H1 (cell line): ENCODE measurements around the gene CNGB1. TPM values are rescaled to one million over a fixed set of nuclear protein-coding genes. Genes with fewer than 3 reads are reported as not detected.

ENCODE experiments used
- CTCF ChIA-PET: fragments of 300-600 bp; sonication (Branson Sonifier 250); formaldehyde crosslinking; loops from one replicate; lab custom pipeline; 2021; ENCODE audit not compliant: partially characterized antibody; lab: Charles Lee
- POLR2A ChIA-PET: fragments of 300-600 bp; sonication (Branson Sonifier 250); formaldehyde crosslinking; loops from one replicate; lab custom pipeline; 2021; ENCODE audit warnings: inconsistent platforms; ENCODE audit not compliant: partially characterized antibody; lab: Charles Lee
- DNase-seq, 2 experiments: peaks; one replicate each; pipeline versions ENCODE4 v3.0.0 to v3.0.0-alpha.2; 2010 to 2022; ENCODE audit warnings: low spot score in 2 of 2, low read depth in 1 of 2, mixed read lengths in 1 of 2
- FAIRE-seq: peaks from 2 replicates; lab custom pipeline; 2011; peaks lifted over from hg19 to GRCh38; lab: Jason Lieb, UNC
- H2AFZ ChIP-seq: 2 replicates; pipeline ENCODE4 v1.8.1; 2012; ENCODE audit warnings: low read length, inconsistent platforms
- H2AK5ac ChIP-seq: 2 replicates; pipeline ENCODE4 v1.6.1; 2013; ENCODE audit warnings: low read depth, low read length
- H2BK120ac ChIP-seq: replicated peaks from 2 replicates; pipeline ENCODE3; 2013; ENCODE audit warnings: low read depth, low read length, inconsistent platforms
- H2BK12ac ChIP-seq: 2 replicates; pipeline ENCODE4 v1.6.1; 2013; ENCODE audit warnings: low read depth, low read length
- H2BK15ac ChIP-seq: 2 replicates; pipeline ENCODE4 v1.6.1; 2013; ENCODE audit warnings: low read length
- H2BK20ac ChIP-seq: 2 replicates; pipeline ENCODE4 v1.6.1; 2013; ENCODE audit warnings: low read length
- H2BK5ac ChIP-seq: 2 replicates; pipeline ENCODE4 v1.6.1; 2013; ENCODE audit warnings: low read depth, low read length
- H3K14ac ChIP-seq: 2 replicates; pipeline ENCODE4 v1.6.1; 2013; ENCODE audit warnings: inconsistent platforms; ENCODE audit not compliant: insufficient read length
- H3K18ac ChIP-seq: 2 replicates; pipeline ENCODE4 v1.6.1; 2013; ENCODE audit warnings: low read length; ENCODE audit errors: extremely low read depth
- H3K23ac ChIP-seq: 2 replicates; pipeline ENCODE4 v1.6.1; 2013; ENCODE audit warnings: inconsistent platforms; ENCODE audit not compliant: insufficient read length
- H3K23me2 ChIP-seq: 2 replicates; pipeline ENCODE4 v1.6.1; 2013; ENCODE audit warnings: low read depth, low read length
- H3K27ac ChIP-seq: 2 replicates; pipeline ENCODE4 v1.6.1; 2011; ENCODE audit warnings: low read depth, low read length, inconsistent platforms
- H3K27me3 ChIP-seq, 4 experiments: replicated peaks in 1 of 4; 1 replicate in 1 of 4; 2 replicates in 3 of 4; pipeline versions ENCODE4 v1.6.1 to v1.8.1; 2011 to 2013; ENCODE audit warnings: low read length in 3 of 4, mild to moderate bottlenecking in 3 of 4, inconsistent platforms in 2 of 4, mixed read lengths in 2 of 4, moderate library complexity in 1 of 4; ENCODE audit not compliant: control insufficient read depth in 3 of 4, insufficient read depth in 3 of 4; ENCODE audit errors: extremely low read depth in 1 of 4
- H3K36me3 ChIP-seq, 4 experiments: 2 replicates each; pipeline versions ENCODE4 v1.6.1 to v1.8.1; 2011 to 2013; ENCODE audit warnings: mild to moderate bottlenecking in 4 of 4, low read length in 3 of 4, moderate library complexity in 2 of 4, control low read depth in 1 of 4, inconsistent platforms in 1 of 4; ENCODE audit not compliant: insufficient read depth in 4 of 4, control insufficient read depth in 2 of 4
- H3K4ac ChIP-seq: replicated peaks from 2 replicates; pipeline ENCODE3; 2013; ENCODE audit warnings: low read length, low read depth, mixed read lengths, inconsistent platforms; ENCODE audit not compliant: insufficient read length
- H3K4me1 ChIP-seq, 4 experiments: replicated peaks in 1 of 4; 1 replicate in 1 of 4; 2 replicates in 3 of 4; pipeline versions ENCODE4 v1.6.1 to v1.8.1; 2011 to 2013; ENCODE audit warnings: low read length in 3 of 4, inconsistent platforms in 2 of 4, mixed read lengths in 1 of 4; ENCODE audit not compliant: insufficient read depth in 4 of 4, control insufficient read depth in 3 of 4
- H3K4me2 ChIP-seq, 2 experiments: 2 replicates each; pipeline versions ENCODE4 v1.6.1 to v1.8.1; 2011 to 2013; ENCODE audit warnings: low read depth in 2 of 2, low read length in 2 of 2, control low read depth in 1 of 2, inconsistent platforms in 1 of 2, mild to moderate bottlenecking in 1 of 2; ENCODE audit not compliant: insufficient read depth in 1 of 2
- H3K4me3 ChIP-seq, 4 experiments: fragments of 200-600, 300-600 bp in 1 of 4; sonication (generic), shearing (Covaris generic), sonication (Bioruptor Twin) in 1 of 4; 2 replicates each; pipeline versions ENCODE4 v1.5.1 to v1.8.1; 2011 to 2016; ENCODE audit warnings: low read length in 4 of 4, low read depth in 3 of 4, control low read depth in 2 of 4, inconsistent platforms in 2 of 4, mild to moderate bottlenecking in 2 of 4, mixed read lengths in 1 of 4, moderate library complexity in 1 of 4; ENCODE audit not compliant: insufficient read depth in 2 of 4; ENCODE audit errors: extremely low read depth in 1 of 4
- H3K56ac ChIP-seq: replicated peaks from 2 replicates; pipeline ENCODE3; 2013; ENCODE audit warnings: low read depth, mild to moderate bottlenecking, mixed read lengths, low read length, inconsistent platforms; ENCODE audit not compliant: insufficient read length
- H3K79me1 ChIP-seq: 2 replicates; pipeline ENCODE4 v1.6.1; 2013; ENCODE audit warnings: low read depth, low read length, control low read depth
- H3K79me2 ChIP-seq, 2 experiments: 2 replicates each; pipeline versions ENCODE4 v1.6.1 to v1.8.1; 2012 to 2013; ENCODE audit warnings: low read length in 2 of 2, mild to moderate bottlenecking in 2 of 2, inconsistent platforms in 1 of 2; ENCODE audit not compliant: insufficient read depth in 2 of 2, control insufficient read depth in 1 of 2
- H3K9ac ChIP-seq, 4 experiments: replicated peaks in 1 of 4; 1 replicate in 1 of 4; 2 replicates in 3 of 4; pipeline versions ENCODE4 v1.6.1 to v1.8.1; 2011 to 2013; ENCODE audit warnings: low read depth in 3 of 4, low read length in 3 of 4, control low read depth in 2 of 4, mild to moderate bottlenecking in 2 of 4, moderate library complexity in 2 of 4, inconsistent platforms in 1 of 4; ENCODE audit errors: extremely low read depth in 1 of 4
- H3K9me3 ChIP-seq, 2 experiments: 2 replicates each; pipeline versions ENCODE4 v1.6.1 to v1.8.1; 2012 to 2013; ENCODE audit warnings: mild to moderate bottlenecking in 2 of 2, moderate library complexity in 2 of 2, control low read depth in 1 of 2, inconsistent platforms in 1 of 2, low read depth in 1 of 2, low read length in 1 of 2, mixed read lengths in 1 of 2; ENCODE audit not compliant: insufficient read depth in 2 of 2
- H4K20me1 ChIP-seq, 2 experiments: replicated peaks in 1 of 2; 2 replicates each; pipeline versions ENCODE3 to v1.8.1; 2011 to 2013; ENCODE audit warnings: inconsistent platforms in 2 of 2, low read length in 2 of 2, mild to moderate bottlenecking in 1 of 2; ENCODE audit not compliant: insufficient read depth in 2 of 2, control insufficient read depth in 1 of 2
- H4K5ac ChIP-seq: 2 replicates; pipeline ENCODE4 v1.6.1; 2013; ENCODE audit warnings: low read length, low read depth, mixed read lengths, inconsistent platforms; ENCODE audit not compliant: insufficient read length
- H4K8ac ChIP-seq: 2 replicates; pipeline ENCODE4 v1.8.0; 2013; ENCODE audit warnings: mild to moderate bottlenecking, moderate library complexity, low read length, inconsistent platforms; ENCODE audit not compliant: insufficient read depth; ENCODE audit errors: extremely low read depth
- H4K91ac ChIP-seq: replicated peaks from 2 replicates; pipeline ENCODE3; 2013; ENCODE audit warnings: low read length, mixed read lengths, inconsistent platforms; ENCODE audit not compliant: insufficient read length
- ATF3 ChIP-seq: IDR thresholded peaks from 2 replicates; pipeline ENCODE4 v1.6.1; 2011; ENCODE audit warnings: low read depth, mild to moderate bottlenecking, low read length; ENCODE audit not compliant: insufficient read depth
- CHD1 ChIP-seq: IDR thresholded peaks from 2 replicates; pipeline ENCODE4 v1.6.1; 2012; ENCODE audit warnings: low read depth, low read length, improper control_type of control experiment
- HDAC6 ChIP-seq: IDR thresholded peaks from one replicate; pipeline ENCODE4 v1.7.1; 2012; ENCODE audit warnings: low read depth, mild to moderate bottlenecking, inconsistent platforms, low read length, moderate library complexity
- JUN ChIP-seq: IDR thresholded peaks from 2 replicates; pipeline ENCODE4 v1.6.1; 2011; ENCODE audit warnings: low read depth, mild to moderate bottlenecking, improper control_type of control experiment, low read length
- JUND ChIP-seq: IDR thresholded peaks from 2 replicates; pipeline ENCODE4 v1.6.1; 2011; ENCODE audit warnings: mild to moderate bottlenecking, improper control_type of control experiment, low read length
- MAX ChIP-seq: IDR thresholded peaks from 2 replicates; pipeline ENCODE4 v1.6.1; 2012; ENCODE audit warnings: inconsistent platforms
- NRF1 ChIP-seq: IDR thresholded peaks from 2 replicates; pipeline ENCODE4 v1.6.1; 2011; ENCODE audit warnings: mild to moderate bottlenecking, low read depth, low read length, improper control_type of control experiment
- POLR2AphosphoS5 ChIP-seq: IDR thresholded peaks from 2 replicates; pipeline ENCODE4 v1.6.1; 2011; ENCODE audit warnings: low read depth, low read length
- SP2 ChIP-seq: IDR thresholded peaks from 2 replicates; pipeline ENCODE4 v1.6.1; 2012; ENCODE audit warnings: mild to moderate bottlenecking, low read length, inconsistent platforms
- TAF7 ChIP-seq: optimal IDR thresholded peaks from 2 replicates; pipeline ENCODE3; 2011; ENCODE audit warnings: low read depth, mild to moderate bottlenecking, inconsistent platforms, low read length, moderate library complexity, borderline replicate concordance
- TBP ChIP-seq: IDR thresholded peaks from 2 replicates; pipeline ENCODE4 v1.6.1; 2011; ENCODE audit warnings: low read depth, low read length, improper control_type of control experiment
- WGBS, 2 experiments: shearing (Covaris generic) in 1 of 2; methylation state at CpG; one replicate each; pipeline versions ENCODE4 v1.1.6 to v1.1.7; 2013 to 2015; ENCODE audit warnings: low lambda C conversion rate in 2 of 2, mixed read lengths in 2 of 2, inconsistent platforms in 1 of 2, low coverage in 1 of 2, missing lambda C conversion rate in 1 of 2; ENCODE audit not compliant: insufficient replicate concordance in 2 of 2, insufficient coverage in 1 of 2, insufficient read length in 1 of 2; ENCODE audit errors: extremely low coverage in 1 of 2, missing lambda C conversion rate in 1 of 2; 5-methylcytosine and 5-hydroxymethylcytosine counted together
- polyA plus RNA-seq, 7 experiments: library from polyadenylated mRNA; depleted of rRNA in 3 of 7; stranded (reverse) in 5 of 7; unstranded in 2 of 7; fragments of >200 nt in 5 of 7; fragments of 200-250 nt in 2 of 7; gene quantifications; 1 replicate in 5 of 7; 2 replicates in 1 of 7; 4 replicates in 1 of 7; pipeline versions ENCODE4 v1.2.1 to v1.2.3, GENCODE V29; 2011 to 2013; ENCODE audit warnings: missing spikeins in 2 of 7, mixed read lengths in 2 of 7
- total RNA-seq: library from RNA; stranded (reverse); fragmentation: NEBNext Ultra II Directional; extraction: Animal tissue kit (Norgen Biotek cat#: 25700); gene quantifications from 2 replicates; pipeline ENCODE4 v1.2.1, GENCODE V29; 2021

Gene CNGB1
- total and polyA plus RNA-seq, 2 of the 8 experiments (the other 6 are each of a cell fraction or from before 2014, with no cell fraction given), result not detected

GRCh38 chr16:57871456-57871855 lies 99.5 kb downstream of the CNGB1 start:
- Histone ChIP-seq H2BK12ac (no peak overlapping the region), H3K18ac (no peak overlapping the region), H3K23me2 (no peaks in the 10 kb centered on the region; the same call in 1 of the 2 replicates), H3K56ac (no peak overlapping the region), H3K79me1 (no peaks in the 10 kb centered on the region), H2BK20ac (no peak overlapping the region), H3K4me2 (no peak overlapping the region), H4K8ac (no peak overlapping the region), H4K5ac (no peak overlapping the region), H2BK120ac (no peak overlapping the region), H3K14ac (no peak overlapping the region), H3K79me2 (no peaks in the 10 kb centered on the region), H2AFZ (no peak overlapping the region), H3K4ac (no peak overlapping the region), H3K9ac (no peak overlapping the region), H4K91ac (no peak overlapping the region), H3K27me3 (no peaks in the 10 kb centered on the region), H3K4me3 (no peak overlapping the region), H3K23ac (no peak overlapping the region), H2BK15ac (no peak overlapping the region), H3K27ac (no peak overlapping the region), H3K36me3 (no peaks in the 10 kb centered on the region), H2BK5ac (no peak overlapping the region), H2AK5ac (no peak overlapping the region), H4K20me1 (no peaks in the 10 kb centered on the region), H3K4me1 (peaks cover 0 to 6% (median 4%) of the 10 kb centered on the region in 4 experiments; a peak in 4 of 7 replicates), H3K9me3 (no peaks in the 10 kb centered on the region; a peak in 1 of 4 replicates)
- ChIA-PET POLR2A (interaction anchor here (0.7 to 2.2 kb wide), 2 partner anchors 8 to 11 kb away, joined by 3 to 5 read pairs; no protein-coding TSS in a partner anchor), CTCF (interaction anchor here (0.6 to 2.1 kb wide), 6 partner anchors 8 to 295 kb away, joined by 3 to 8 read pairs (median 4); no protein-coding TSS in a partner anchor)
- DNase-seq (no peak), FAIRE-seq (no peak)
- 100% methylated on average over 1 of the region's 1 CpG; no CpG with 5 or more reads in 1 of the 2 experiments for WGBS, 2 experiments
- TF ChIP-seq CHD1 (no peak), NRF1 (no peak), JUN (no peak), POLR2AphosphoS5 (no peak), SP2 (no peak), HDAC6 (no peak), TBP (no peak), ATF3 (no peak), TAF7 (no peak), MAX (no peak), JUND (no peak)
